NCI-H774 (cell line): ENCODE results near the gene CMTM3.

ENCODE experiments used
- DNase-seq: peaks from one replicate; lab custom pipeline; 2025; lab: John Stamatoyannopoulos, UW

CMTM3 gene

GRCh38 chr16:66662445-66663194 is 58.1 kb downstream of the CMTM3 start:
- no peak for DNase-seq
